OCI-LY7 (cell line): Measurements from ENCODE around the gene ACSS2. TPM values are rescaled to one million over a fixed set of nuclear protein-coding genes. Genes with fewer than 3 reads are reported as not detected.

Experiments used
- BruUV-seq: library from RNA; stranded (reverse); fragments of 400-500 nt; replicated peaks from 2 replicates; lab custom pipeline; 2021; lab: Mats Ljungman, UMichigan
- CTCF ChIA-PET: fragments of 300-600 bp; sonication (Branson Sonifier 250); formaldehyde crosslinking; loops from one replicate; lab custom pipeline; 2022; ENCODE audit warnings: antibody characterized with exemption; ENCODE audit not compliant: unreplicated experiment; lab: Charles Lee
- POLR2A ChIA-PET: fragments of 300-600 bp; sonication (Branson Sonifier 250); formaldehyde crosslinking; loops from one replicate; lab custom pipeline; 2022; ENCODE audit warnings: antibody characterized with exemption; lab: Charles Lee
- DNase-seq: peaks from one replicate; pipeline ENCODE4 v3.0.0-alpha.2; 2015; ENCODE audit warnings: low spot score
- H2AFZ ChIP-seq: fragments of 200-600 bp; sonication (generic), shearing (Covaris generic); 2 replicates; pipeline ENCODE4 v1.6.1; 2014; ENCODE audit warnings: mild to moderate bottlenecking, antibody characterized with exemption, low read length, moderate library complexity
- H3K27ac ChIP-seq: fragments of 200-600 bp; sonication (generic); 2 replicates; pipeline ENCODE4 v1.5.1; 2014; ENCODE audit warnings: mixed run types, low read depth, mild to moderate bottlenecking, moderate library complexity, low read length, inconsistent platforms; ENCODE audit not compliant: poor library complexity, severe bottlenecking
- H3K36me3 ChIP-seq: fragments of 200-600 bp; sonication (generic); 2 replicates; pipeline ENCODE4 v1.6.1; 2014; ENCODE audit warnings: mild to moderate bottlenecking, antibody characterized with exemption, low read length, moderate library complexity, mixed read lengths; ENCODE audit not compliant: insufficient read depth
- H3K4me1 ChIP-seq: fragments of 200-600 bp; sonication (generic); 2 replicates; pipeline ENCODE4 v1.5.1; 2014; ENCODE audit warnings: mild to moderate bottlenecking, low read length; ENCODE audit not compliant: insufficient read depth, poor library complexity, severe bottlenecking
- H3K4me2 ChIP-seq: fragments of 200-600 bp; sonication (generic); 2 replicates; pipeline ENCODE4 v1.6.1; 2014; ENCODE audit warnings: mild to moderate bottlenecking, low read length
- H3K4me3 ChIP-seq: fragments of 200-600 bp; sonication (generic); 2 replicates; pipeline ENCODE4 v1.5.1; 2014; ENCODE audit warnings: mild to moderate bottlenecking, low read depth, low read length; ENCODE audit not compliant: poor library complexity, severe bottlenecking
- H3K79me2 ChIP-seq: fragments of 200-600 bp; sonication (generic); 2 replicates; pipeline ENCODE4 v1.6.1; 2016; ENCODE audit warnings: low read depth, mild to moderate bottlenecking, low read length, moderate library complexity, mixed read lengths; ENCODE audit not compliant: insufficient read depth
- H3K9me2 ChIP-seq: fragments of 200-600 bp; sonication (generic); 2 replicates; pipeline ENCODE4 v1.6.1; 2016; ENCODE audit warnings: mild to moderate bottlenecking, low read length, mixed read lengths; ENCODE audit not compliant: insufficient read depth
- H3K9me3 ChIP-seq: fragments of 200-600 bp; sonication (generic); 2 replicates; pipeline ENCODE4 v1.6.1; 2014; ENCODE audit warnings: mild to moderate bottlenecking, mixed run types, low read length, mixed read lengths
- H4K20me1 ChIP-seq: fragments of 200-600 bp; sonication (generic); 2 replicates; pipeline ENCODE4 v1.6.1; 2014; ENCODE audit warnings: mild to moderate bottlenecking, antibody characterized with exemption, low read length, moderate library complexity, mixed read lengths; ENCODE audit not compliant: insufficient read depth
- CTCF ChIP-seq: fragments of 200-600 bp; sonication (generic); conservative IDR thresholded peaks from 2 replicates; pipeline ENCODE4 v1.5.1; 2014; ENCODE audit warnings: mild to moderate bottlenecking, antibody characterized with exemption, low read length, moderate library complexity, mixed read lengths
- EZH2phosphoT487 ChIP-seq: fragments of 200-600 bp; sonication (generic); IDR thresholded peaks from 2 replicates; pipeline ENCODE4 v1.6.1; 2018; ENCODE audit warnings: low read depth, borderline replicate concordance, mild to moderate bottlenecking, mixed run types, antibody characterized with exemption, low read length, moderate library complexity, mixed read lengths
- intact Hi-C: fragments of 100-400 bp; cut with micrococcal nuclease; formaldehyde crosslinking; loops from one replicate; pipeline ENCODE4 v1.10.0; 2022; ENCODE audit not compliant: unreplicated experiment
- total RNA-seq, 2 experiments: library from RNA; depleted of rRNA in 1 of 2; stranded (reverse); fragments of >200 nt in 1 of 2; shearing (Covaris generic) in 1 of 2; gene quantifications; 2 replicates each; pipeline ENCODE4 v1.2.3, GENCODE V29; 2014 to 2022

The ACSS2 gene
- total RNA-seq, 2 experiments from 2014 or later: 18.2 to 21.4 TPM

- POLR2A ChIA-PET: interaction anchor here (1.0 kb wide), 1 partner anchor 158 kb away, joined by 5 read pairs; no protein-coding TSS in a partner anchor
- no peak for DNase-seq
Measured at GRCh38 chr20:34970193-34970840, 93.9 kb downstream of the ACSS2 start.

GRCh38 chr20:34970846-34971560 lies 94.6 kb downstream of the ACSS2 start:
- CTCF ChIA-PET: no interaction called here

More at GRCh38 chr20:34970193-34970840, 93.9 kb downstream of the ACSS2 start:
- no peaks in the 10 kb centered on the region for H3K9me2 ChIP-seq
- intact Hi-C loops: no loop called here
- H3K36me3 ChIP-seq: no peaks in the 10 kb centered on the region
- no peaks in the 10 kb centered on the region for H3K9me3 ChIP-seq
- no peaks in the 10 kb centered on the region for H3K79me2 ChIP-seq
- no peak overlapping the region for H3K27ac ChIP-seq
- H3K4me3 ChIP-seq: no peak overlapping the region
- CTCF ChIA-PET: no interaction called here
- no peak for TF ChIP-seq CTCF
- TF ChIP-seq EZH2phosphoT487: no peak
- no peak overlapping the region for H3K4me2 ChIP-seq
- no peaks in the 10 kb centered on the region for H4K20me1 ChIP-seq
- H2AFZ ChIP-seq: no peak overlapping the region
- no peaks in the 10 kb centered on the region for H3K4me1 ChIP-seq
- BruUV-seq: no TSS peak

More at GRCh38 chr20:34970846-34971560, 94.6 kb downstream of the ACSS2 start:
- H3K9me2 ChIP-seq: no peaks in the 10 kb centered on the region
- H3K9me3 ChIP-seq: no peaks in the 10 kb centered on the region
- no peak overlapping the region for H2AFZ ChIP-seq
- intact Hi-C loops: no loop called here
- H3K4me3 ChIP-seq: no peak overlapping the region
- DNase-seq: no peak
- H3K36me3 ChIP-seq: no peaks in the 10 kb centered on the region
- no peak for TF ChIP-seq CTCF
- no peaks in the 10 kb centered on the region for H3K79me2 ChIP-seq
- BruUV-seq: no TSS peak
- H3K4me2 ChIP-seq: no peak overlapping the region
- POLR2A ChIA-PET: interaction anchor here (0.6 kb wide), 1 partner anchor 969 kb away, joined by 3 read pairs; no protein-coding TSS in a partner anchor
- no peaks in the 10 kb centered on the region for H4K20me1 ChIP-seq
- peaks cover 4% of the 10 kb centered on the region for H3K4me1 ChIP-seq
- H3K27ac ChIP-seq: no peak overlapping the region
